H9 (cell line): Measurements from ENCODE around the gene TBC1D24. TPM values are rescaled to one million over a fixed set of nuclear protein-coding genes. Genes with fewer than 3 reads are reported as not detected.
A peak's percentile ranks its signal among the peaks of the same experiment; 100 is the strongest.

ENCODE experiments used
- DNase-seq: peaks from one replicate; pipeline ENCODE4 v3.0.0-alpha.2; 2017
- H2AFZ ChIP-seq: one replicate; pipeline ENCODE4 v1.6.1; 2013; ENCODE audit warnings: mild to moderate bottlenecking, low read length, control low read depth, moderate library complexity
- H2AK5ac ChIP-seq: 2 replicates; pipeline ENCODE4 v1.6.1; 2013; ENCODE audit warnings: low read length, control low read depth, mixed read lengths; ENCODE audit not compliant: insufficient read length
- H2BK120ac ChIP-seq: one replicate; pipeline ENCODE4 v1.6.1; 2013; ENCODE audit warnings: low read depth, mild to moderate bottlenecking, low read length, control low read depth, inconsistent platforms; ENCODE audit not compliant: poor library complexity, severe bottlenecking
- H2BK12ac ChIP-seq: 2 replicates; pipeline ENCODE4 v1.6.1; 2013; ENCODE audit warnings: low read length, control low read depth, mixed read lengths, low read depth; ENCODE audit not compliant: insufficient read length
- H2BK15ac ChIP-seq: 2 replicates; pipeline ENCODE4 v1.6.1; 2013; ENCODE audit warnings: low read depth, low read length, control low read depth
- H2BK20ac ChIP-seq: one replicate; pipeline ENCODE4 v1.6.1; 2013; ENCODE audit warnings: low read depth, mild to moderate bottlenecking, low read length, control low read depth, inconsistent platforms; ENCODE audit not compliant: poor library complexity, severe bottlenecking
- H2BK5ac ChIP-seq: 2 replicates; pipeline ENCODE4 v1.6.1; 2013; ENCODE audit warnings: low read length, control low read depth, mixed read lengths; ENCODE audit not compliant: insufficient read length
- H3K14ac ChIP-seq: 2 replicates; pipeline ENCODE4 v1.6.1; 2013; ENCODE audit warnings: low read length, control low read depth; ENCODE audit not compliant: insufficient read depth
- H3K18ac ChIP-seq: 2 replicates; pipeline ENCODE4 v1.6.1; 2013; ENCODE audit warnings: low read depth, mild to moderate bottlenecking, mixed read lengths, low read length, control low read depth; ENCODE audit not compliant: insufficient read length
- H3K23ac ChIP-seq: 2 replicates; pipeline ENCODE4 v1.6.1; 2013; ENCODE audit warnings: low read length, control low read depth, mixed read lengths, low read depth; ENCODE audit not compliant: insufficient read length
- H3K23me2 ChIP-seq: 2 replicates; pipeline ENCODE4 v1.6.1; 2013; ENCODE audit warnings: low read depth, mild to moderate bottlenecking, mixed read lengths, low read length, control low read depth; ENCODE audit not compliant: insufficient read length, poor library complexity, severe bottlenecking
- H3K27ac ChIP-seq: 2 replicates; pipeline ENCODE4 v1.5.1; 2013; ENCODE audit warnings: low read length, control low read depth, mixed read lengths, low read depth; ENCODE audit not compliant: insufficient read length
- H3K27me3 ChIP-seq: 2 replicates; pipeline ENCODE4 v1.6.1; 2013; ENCODE audit warnings: low read length, control low read depth, inconsistent platforms; ENCODE audit not compliant: insufficient read depth
- H3K4ac ChIP-seq: 2 replicates; pipeline ENCODE4 v1.6.1; 2013; ENCODE audit warnings: low read depth, mild to moderate bottlenecking, control low read depth, inconsistent platforms, low read length, moderate library complexity
- H3K4me1 ChIP-seq: 2 replicates; pipeline ENCODE4 v1.6.1; 2013; ENCODE audit warnings: low read length, control low read depth, inconsistent platforms; ENCODE audit not compliant: insufficient read depth
- H3K4me2 ChIP-seq: 2 replicates; pipeline ENCODE4 v1.6.1; 2013; ENCODE audit warnings: low read length, control low read depth, mixed read lengths; ENCODE audit not compliant: insufficient read length, insufficient read depth
- H3K56ac ChIP-seq: 2 replicates; pipeline ENCODE4 v1.6.1; 2013; ENCODE audit warnings: low read depth, mild to moderate bottlenecking, mixed read lengths, low read length, control low read depth; ENCODE audit not compliant: insufficient read length
- H3K79me1 ChIP-seq: 2 replicates; pipeline ENCODE4 v1.6.1; 2013; ENCODE audit warnings: low read depth, mild to moderate bottlenecking, moderate library complexity, low read length, control low read depth, inconsistent platforms; ENCODE audit not compliant: insufficient read depth, poor library complexity, severe bottlenecking
- H3K79me2 ChIP-seq: 2 replicates; pipeline ENCODE4 v1.6.1; 2013; ENCODE audit warnings: low read length, control low read depth, inconsistent platforms; ENCODE audit not compliant: insufficient read depth
- H3K9ac ChIP-seq: 2 replicates; pipeline ENCODE4 v1.6.1; 2013; ENCODE audit warnings: low read length, control low read depth, mixed read lengths; ENCODE audit not compliant: insufficient read length; ENCODE audit errors: extremely low read depth
- H3K9me3 ChIP-seq: one replicate; pipeline ENCODE4 v1.6.1; 2013; ENCODE audit warnings: low read depth, low read length, inconsistent platforms; ENCODE audit not compliant: control insufficient read depth
- H3T11ph ChIP-seq: one replicate; pipeline ENCODE4 v1.6.1; 2013; ENCODE audit warnings: mild to moderate bottlenecking, low read length, control low read depth, inconsistent platforms
- H4K20me1 ChIP-seq: one replicate; pipeline ENCODE4 v1.6.1; 2013; ENCODE audit not compliant: control insufficient read depth, insufficient read length, insufficient read depth
- H4K5ac ChIP-seq: 2 replicates; pipeline ENCODE4 v1.6.1; 2013; ENCODE audit warnings: low read depth, mild to moderate bottlenecking, mixed read lengths, low read length, control low read depth; ENCODE audit not compliant: insufficient read length
- H4K8ac ChIP-seq: replicated peaks from 2 replicates; pipeline ENCODE4 v1.6.1; 2013; ENCODE audit warnings: low read length, control low read depth, mixed read lengths, low read depth; ENCODE audit not compliant: insufficient read length
- H4K91ac ChIP-seq: 2 replicates; pipeline ENCODE4 v1.6.1; 2013; ENCODE audit warnings: low read depth, mild to moderate bottlenecking, moderate library complexity, mixed read lengths, low read length, control low read depth; ENCODE audit not compliant: insufficient read length
- H3K27ac Mint-ChIP-seq, 3 experiments: 2 replicates in 2 of 3; 3 replicates in 1 of 3; pipeline ENCODE4 v1.8.0; 2020 to 2021; ENCODE audit warnings: mixed read lengths in 3 of 3, mild to moderate bottlenecking in 1 of 3, moderate library complexity in 1 of 3
- H3K27me3 Mint-ChIP-seq: 2 replicates; pipeline ENCODE4 v1.8.0; 2021; ENCODE audit warnings: low read depth, mild to moderate bottlenecking, moderate library complexity, mixed read lengths
- H3K36me3 Mint-ChIP-seq, 3 experiments: 2 replicates in 2 of 3; 3 replicates in 1 of 3; pipeline ENCODE4 v1.8.0; 2020 to 2021; ENCODE audit warnings: low read depth in 3 of 3, mixed read lengths in 3 of 3; ENCODE audit not compliant: insufficient read depth in 1 of 3
- H3K4me1 Mint-ChIP-seq, 2 experiments: 2 replicates each; pipeline ENCODE4 v1.8.0; 2020; ENCODE audit warnings: mixed read lengths in 2 of 2
- H3K4me3 Mint-ChIP-seq, 2 experiments: 2 replicates in 1 of 2; 3 replicates in 1 of 2; pipeline ENCODE4 v1.8.0; 2020 to 2021; ENCODE audit warnings: mild to moderate bottlenecking in 2 of 2, mixed read lengths in 2 of 2, moderate library complexity in 1 of 2
- H3K9me3 Mint-ChIP-seq, 2 experiments: 2 replicates in 1 of 2; 3 replicates in 1 of 2; pipeline ENCODE4 v1.8.0; 2020; ENCODE audit warnings: mild to moderate bottlenecking in 2 of 2, mixed read lengths in 2 of 2, moderate library complexity in 1 of 2
- CTCF ChIP-seq: fragments of 200-600 bp; sonication (generic); conservative IDR thresholded peaks from 3 replicates; pipeline ENCODE4 v1.8.0; 2021; ENCODE audit warnings: antibody characterized with exemption, mild to moderate bottlenecking
- WGBS: extraction: QIAGEN DNeasy Blood & Tissue Kit; methylation state at CpG from one replicate; pipeline ENCODE4 v1.1.7; 2013; ENCODE audit warnings: missing lambda C conversion rate, low lambda C conversion rate, mixed read lengths; ENCODE audit not compliant: insufficient read length; ENCODE audit errors: extremely low coverage; 5-methylcytosine and 5-hydroxymethylcytosine counted together
- total RNA-seq: library from RNA; stranded (reverse); gene quantifications from 2 replicates; pipeline ENCODE4 v1.2.1, GENCODE V29; 2021

Gene TBC1D24
- total RNA-seq, 1 experiment from 2014 or later: 19.0 TPM

GRCh38 chr16:2457946-2458345 is 17.0 kb upstream of the TBC1D24 start:
- no peak overlapping the region for H2BK120ac ChIP-seq
- H2BK5ac ChIP-seq: no peak overlapping the region
- no peak overlapping the region for H4K91ac ChIP-seq
- peaks cover 7% of the 10 kb centered on the region for H3K79me1 ChIP-seq
- H3K4me1 ChIP-seq: peaks cover 2% of the 10 kb centered on the region; the same call in 1 of the 2 replicates
- H3K14ac ChIP-seq: no peak overlapping the region
- Mint-ChIP-seq H3K4me3 (no peak overlapping the region; a peak in 1 of 5 replicates), H3K27ac (peak overlapping the region in 1 of 3 experiments; percentile 91; a peak in 2 of 7 replicates), H3K36me3 (peaks cover 25 to 60% (median 59%) of the 10 kb centered on the region in 3 experiments), H3K27me3 (no peaks in the 10 kb centered on the region), H3K9me3 (no peaks in the 10 kb centered on the region), H3K4me1 (peaks cover 9 to 20% of the 10 kb centered on the region in 2 experiments)
- no peak overlapping the region for H4K8ac ChIP-seq
- no peak overlapping the region for H3K23ac ChIP-seq
- H4K20me1 ChIP-seq: no peaks in the 10 kb centered on the region
- H2AK5ac ChIP-seq: no peak overlapping the region
- H3K79me2 ChIP-seq: 0 out of 2 replicates have a peak, but pooled peaks cover 2% of the 10 kb centered on the region
- WGBS: no CpG with 5 or more reads among the region's 7 CpGs
- DNase-seq: no peak
- H3K18ac ChIP-seq: no peak overlapping the region
- no peaks in the 10 kb centered on the region for H3K9me3 ChIP-seq
- no peak overlapping the region for H4K5ac ChIP-seq
- TF ChIP-seq CTCF: no peak
- H2BK15ac ChIP-seq: no peak overlapping the region
- H2BK20ac ChIP-seq: no peak overlapping the region
- no peak overlapping the region for H3K4me2 ChIP-seq
- H2BK12ac ChIP-seq: no peak overlapping the region
- no peak overlapping the region for H3T11ph ChIP-seq
- H3K27ac ChIP-seq: no peak overlapping the region
- H3K23me2 ChIP-seq: peaks cover 11% of the 10 kb centered on the region
- H3K9ac ChIP-seq: no peak overlapping the region
- no peak overlapping the region for H3K56ac ChIP-seq
- H3K27me3 ChIP-seq: no peaks in the 10 kb centered on the region
- H2AFZ ChIP-seq: no peak overlapping the region
- H3K4ac ChIP-seq: no peak overlapping the region
